ENCODE results near the gene GPBAR1.

The GPBAR1 gene

DNA sequence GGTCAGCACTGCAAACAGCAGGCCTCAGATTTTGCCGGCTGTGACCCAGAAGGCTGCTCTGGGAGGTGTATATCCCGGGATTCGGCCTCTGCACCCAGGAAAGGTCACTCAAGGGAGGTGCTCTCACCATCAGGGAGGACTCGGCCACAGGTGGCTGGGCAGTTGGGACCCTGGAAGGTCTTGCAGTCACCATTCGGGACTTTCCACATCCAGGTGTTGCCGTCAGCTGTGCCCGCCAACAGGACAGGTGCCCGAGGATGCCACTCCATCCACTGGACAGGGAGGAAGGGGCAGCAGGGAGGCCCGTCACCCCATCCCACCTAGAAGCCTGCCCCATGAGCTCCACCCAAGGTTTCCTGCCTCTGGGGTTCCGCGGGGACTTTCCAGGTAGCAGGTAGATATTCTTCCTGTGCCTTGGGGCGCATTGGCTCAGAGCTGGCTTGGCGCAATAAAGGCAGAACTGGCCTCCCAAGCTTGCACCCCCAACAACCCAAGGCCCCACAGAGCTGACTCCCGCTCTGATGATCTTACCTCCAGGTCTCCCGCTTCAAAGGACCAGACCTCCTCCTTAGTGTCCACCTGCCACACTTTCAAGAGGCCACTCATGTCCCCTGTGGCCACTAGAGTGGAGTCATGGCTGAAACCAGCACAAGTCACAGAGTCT, 5.6 kb downstream of the GPBAR1 start:
- H3K4me3 ChIP-seq (ENCODE audit: low read depth, low read length) = no peak overlapping the region
- TF ChIP-seq, protein P1, sequence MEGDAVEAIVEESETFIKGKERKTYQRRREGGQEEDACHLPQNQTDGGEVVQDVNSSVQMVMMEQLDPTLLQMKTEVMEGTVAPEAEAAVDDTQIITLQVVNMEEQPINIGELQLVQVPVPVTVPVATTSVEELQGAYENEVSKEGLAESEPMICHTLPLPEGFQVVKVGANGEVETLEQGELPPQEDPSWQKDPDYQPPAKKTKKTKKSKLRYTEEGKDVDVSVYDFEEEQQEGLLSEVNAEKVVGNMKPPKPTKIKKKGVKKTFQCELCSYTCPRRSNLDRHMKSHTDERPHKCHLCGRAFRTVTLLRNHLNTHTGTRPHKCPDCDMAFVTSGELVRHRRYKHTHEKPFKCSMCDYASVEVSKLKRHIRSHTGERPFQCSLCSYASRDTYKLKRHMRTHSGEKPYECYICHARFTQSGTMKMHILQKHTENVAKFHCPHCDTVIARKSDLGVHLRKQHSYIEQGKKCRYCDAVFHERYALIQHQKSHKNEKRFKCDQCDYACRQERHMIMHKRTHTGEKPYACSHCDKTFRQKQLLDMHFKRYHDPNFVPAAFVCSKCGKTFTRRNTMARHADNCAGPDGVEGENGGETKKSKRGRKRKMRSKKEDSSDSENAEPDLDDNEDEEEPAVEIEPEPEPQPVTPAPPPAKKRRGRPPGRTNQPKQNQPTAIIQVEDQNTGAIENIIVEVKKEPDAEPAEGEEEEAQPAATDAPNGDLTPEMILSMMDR (IDR thresholded peaks at IDR 0.05; ENCODE audit: insufficient read depth, low read depth, low read length, missing control alignments) = no peak
- no peak for DNase-seq (ENCODE audit: low read depth)

DNA sequence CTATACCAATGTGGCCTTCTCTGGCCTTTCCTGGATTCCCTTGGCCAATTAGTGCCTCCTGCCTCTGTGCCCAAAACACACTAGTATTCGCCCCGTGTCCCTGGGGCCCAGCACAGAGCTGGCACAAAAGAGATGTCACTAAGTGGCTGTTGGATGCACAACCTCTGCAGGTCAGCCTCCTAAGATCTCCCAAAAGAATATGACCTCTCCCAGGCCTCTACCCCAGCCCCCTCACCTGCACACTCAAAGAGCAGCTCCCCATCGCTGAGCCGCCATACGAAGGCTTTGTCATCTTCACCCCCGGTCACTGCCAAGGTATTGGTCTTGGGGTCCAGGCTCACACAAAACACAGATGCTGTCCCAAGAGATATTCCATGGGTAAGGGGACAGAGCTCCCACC, 6.4 kb downstream of the GPBAR1 start:
- TF ChIP-seq, protein P1 (IDR thresholded peaks at IDR 0.05; ENCODE audit: insufficient read depth, low read depth, low read length, missing control alignments) = no peak
- no peak for DNase-seq (ENCODE audit: low read depth)
- no peak overlapping the region for H3K4me3 ChIP-seq (ENCODE audit: low read depth, low read length)

DNA sequence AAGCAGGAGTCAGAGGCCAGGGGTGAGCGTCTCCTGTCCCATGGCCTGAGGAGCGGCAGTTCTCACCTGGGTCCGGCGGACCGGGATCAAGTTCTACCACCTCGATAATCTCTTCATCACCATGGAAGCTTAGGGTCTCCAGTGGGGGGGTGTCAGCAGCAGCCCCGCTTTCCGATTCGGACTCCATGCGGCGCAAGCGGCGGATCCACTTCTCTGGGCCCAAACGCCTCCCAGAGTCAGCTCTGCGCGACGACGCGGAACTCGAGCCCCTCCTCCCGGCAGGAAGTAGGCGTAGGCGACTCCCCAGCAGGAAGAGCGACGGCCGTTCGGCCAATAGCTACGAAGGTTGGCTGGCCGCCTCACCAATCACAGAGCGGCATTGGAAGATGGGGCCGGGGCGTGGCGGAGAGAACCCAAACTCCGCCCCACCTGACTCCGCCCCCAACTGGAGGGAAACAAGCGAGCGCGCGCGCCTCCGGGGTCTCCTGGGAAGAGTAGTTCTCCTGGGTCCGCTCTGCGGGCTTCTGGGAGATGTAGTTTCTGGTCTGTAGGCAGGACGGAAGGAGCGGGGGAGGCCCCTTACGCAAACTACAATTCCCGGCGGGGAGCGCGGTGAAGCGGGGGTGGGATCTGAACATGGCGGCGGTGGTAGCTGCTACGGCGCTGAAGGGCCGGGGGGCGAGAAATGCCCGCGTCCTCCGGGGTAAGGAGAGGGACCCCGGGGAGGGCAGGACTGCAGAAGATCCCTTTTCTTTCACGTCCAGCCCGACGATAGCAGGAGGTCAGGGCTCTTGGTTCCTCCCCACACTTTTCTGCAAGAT, 9.3 kb downstream of the GPBAR1 start, which contains the start of the genes AAMP and PNKD:
Gene AAMP, minus strand, starts transcription at position 238 of the 821 bp plus-strand sequence. Its CDS starts 51 bp downstream, at position 187.
Gene PNKD, plus strand, starts transcription at position 620 of the 821 bp plus-strand sequence. Its CDS starts 17 bp downstream, at position 637.
- TF ChIP-seq, protein P1 (IDR thresholded peaks at IDR 0.05; ENCODE audit: insufficient read depth, low read depth, low read length, missing control alignments) = no peak
- DNase-seq (ENCODE audit: low read depth) = peak; percentile 100
- peak within 1 kb of the TSS; percentile 83 for H3K4me3 ChIP-seq (ENCODE audit: low read depth, low read length)

DNA sequence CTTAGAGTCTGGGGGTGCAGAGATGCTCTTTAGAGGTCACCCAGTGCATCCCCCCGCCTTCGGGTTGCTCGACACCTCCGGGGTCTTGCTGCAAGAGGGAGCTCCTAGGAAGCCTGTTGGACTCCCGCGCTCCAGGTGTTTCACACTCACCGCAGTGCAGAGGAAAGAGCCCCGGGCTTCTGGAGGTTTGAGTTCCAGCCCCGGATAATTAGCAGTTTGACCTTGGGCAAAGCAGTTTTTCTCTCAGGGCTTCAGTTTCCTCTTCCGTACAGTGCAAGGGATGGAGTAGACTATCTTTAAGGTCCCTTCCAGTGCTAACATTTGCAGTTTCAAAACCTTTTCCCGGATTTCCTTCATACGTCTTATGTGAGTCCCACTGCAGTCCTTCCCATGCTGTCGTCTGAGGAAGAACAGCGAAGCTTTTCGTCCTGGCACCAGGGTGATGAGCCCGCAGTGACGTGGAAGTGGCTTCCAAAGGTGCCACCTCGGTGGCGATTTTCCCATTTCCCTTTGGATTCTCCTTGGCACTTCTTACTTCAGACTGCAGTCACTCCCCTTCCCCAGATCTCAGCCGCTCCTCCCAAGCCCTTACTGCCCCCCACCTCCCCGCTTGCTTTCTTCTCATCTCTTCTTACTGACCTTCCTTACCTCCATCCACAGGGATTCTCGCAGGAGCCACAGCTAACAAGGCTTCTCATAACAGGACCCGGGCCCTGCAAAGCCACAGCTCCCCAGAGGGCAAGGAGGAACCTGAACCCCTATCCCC, 10.1 kb downstream of the GPBAR1 start:
- TF ChIP-seq, protein P1 (IDR thresholded peaks at IDR 0.05; ENCODE audit: insufficient read depth, low read depth, low read length, missing control alignments) = no peak
- H3K4me3 ChIP-seq (ENCODE audit: low read depth, low read length) = peak overlapping the region; percentile 83
- DNase-seq (ENCODE audit: low read depth) = no peak

DNA sequence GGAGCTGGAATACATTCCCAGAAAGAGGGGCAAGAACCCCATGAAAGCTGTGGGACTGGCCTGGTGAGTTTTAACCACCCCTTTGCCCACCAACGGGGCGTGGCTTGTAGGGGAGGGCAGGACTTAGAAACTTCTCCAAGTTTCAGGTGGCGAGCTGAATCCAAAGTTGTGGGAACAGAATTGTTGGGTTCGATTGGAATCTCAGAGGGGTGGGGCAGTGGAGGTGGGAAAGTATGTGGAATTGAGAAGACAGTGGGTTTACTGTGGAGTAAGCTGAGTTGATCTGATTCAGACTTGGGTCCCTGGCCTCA, 10.6 kb downstream of the GPBAR1 start:
- peak overlapping the region; percentile 83 for H3K4me3 ChIP-seq (ENCODE audit: low read depth, low read length)
- TF ChIP-seq, protein P1 (IDR thresholded peaks at IDR 0.05; ENCODE audit: insufficient read depth, low read depth, low read length, missing control alignments) = no peak
- DNase-seq (ENCODE audit: low read depth) = no peak

DNA sequence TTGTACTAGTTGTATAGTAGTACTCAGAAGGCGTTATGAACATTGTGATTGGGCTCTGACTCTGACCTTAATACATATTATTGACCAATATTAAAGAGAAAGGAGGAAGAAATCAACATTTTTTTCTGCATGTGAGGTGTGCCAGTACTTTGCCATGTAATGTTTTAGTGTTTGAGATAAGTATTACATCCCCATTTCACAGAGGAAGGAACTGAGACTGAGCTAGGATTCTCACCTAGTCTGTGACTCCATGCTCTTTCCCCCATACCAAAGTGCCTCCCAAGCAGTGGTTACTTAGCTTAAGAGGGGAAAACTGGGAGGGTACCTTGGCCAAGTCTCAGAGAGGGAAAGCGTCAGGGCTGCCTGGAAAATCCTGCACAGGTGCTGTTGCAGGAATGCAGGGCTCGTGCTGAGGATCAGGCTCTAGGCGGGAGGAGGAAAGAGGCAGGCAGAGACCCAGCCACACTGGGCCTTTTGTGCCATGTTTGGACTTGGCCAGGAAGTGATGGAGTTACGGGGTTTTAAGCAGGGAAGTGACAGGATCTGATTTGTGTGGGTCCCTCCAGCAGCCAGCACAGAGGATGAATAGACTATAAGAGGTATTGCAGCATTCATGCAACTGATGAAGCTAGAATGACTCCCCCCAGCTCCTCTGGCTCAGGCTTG, 11.2 kb downstream of the GPBAR1 start:
- no peak overlapping the region for H3K4me3 ChIP-seq (ENCODE audit: low read depth, low read length)
- TF ChIP-seq, protein P1 (IDR thresholded peaks at IDR 0.05; ENCODE audit: insufficient read depth, low read depth, low read length, missing control alignments) = no peak

More for the DNA sequence above, 11.2 kb downstream of the GPBAR1 start:
- no peak for DNase-seq (ENCODE audit: low read depth)

Data from GM12865 (cell line).